HepG2 (cell line): Measurements from ENCODE around the gene MOB4. TPM values are rescaled to one million over a fixed set of nuclear protein-coding genes. Genes with fewer than 3 reads are reported as not detected.
A peak's percentile ranks its signal among the peaks of the same experiment; 100 is the strongest.

Experiments used
- ELF3 ChIP-seq: IDR thresholded peaks from 2 replicates; pipeline ENCODE4 v1.6.1; 2016; ENCODE audit warnings: missing genetic modification reagents, missing compliant biosample characterization
- FOXM1 ChIP-seq: sonication (generic); formaldehyde crosslinking; IDR thresholded peaks from 2 replicates; pipeline ENCODE4 v1.5.0; 2020; ENCODE audit warnings: missing genetic modification reagents
- MAFK ChIP-seq, 2 experiments: IDR thresholded peaks in 1 of 2; conservative IDR thresholded peaks in 1 of 2; 2 replicates each; pipeline ENCODE4 v1.6.1; 2011; ENCODE audit warnings: improper control_type of control experiment in 2 of 2, low read length in 2 of 2
- MED8 ChIP-seq: sonication (generic); formaldehyde crosslinking; IDR thresholded peaks from 2 replicates; pipeline ENCODE4 v1.8.1; 2023; ENCODE audit warnings: mild to moderate bottlenecking, missing genetic modification reagents; ENCODE audit not compliant: insufficient replicate concordance
- NFAT5 ChIP-seq: sonication (generic); formaldehyde crosslinking; IDR thresholded peaks from 2 replicates; pipeline ENCODE4 v1.4.0; 2020; ENCODE audit warnings: missing genetic modification reagents
- POLR2G ChIP-seq: fragments of 200-400 bp; formaldehyde crosslinking; IDR thresholded peaks from 2 replicates; pipeline ENCODE4 v1.6.1; 2018; ENCODE audit warnings: mild to moderate bottlenecking, low read depth, low read length, moderate library complexity
- PREB ChIP-seq: sonication (generic); formaldehyde crosslinking; IDR thresholded peaks from 2 replicates; pipeline ENCODE4 v1.4.0; 2020; ENCODE audit warnings: missing genetic modification reagents
- REPIN1 ChIP-seq: sonication (generic); formaldehyde crosslinking; IDR thresholded peaks from 2 replicates; pipeline ENCODE4 v1.8.0; 2022; ENCODE audit warnings: missing genetic modification reagents, low read depth, mild to moderate bottlenecking, borderline replicate concordance
- TOPORS ChIP-seq: sonication (generic); formaldehyde crosslinking; IDR thresholded peaks from 2 replicates; pipeline ENCODE4 v1.8.0; 2023; ENCODE audit warnings: mild to moderate bottlenecking, missing genetic modification reagents
- ZBED4 ChIP-seq: sonication (generic); formaldehyde crosslinking; IDR thresholded peaks from 2 replicates; pipeline ENCODE4 v1.4.0; 2020; ENCODE audit warnings: missing genetic modification reagents, borderline replicate concordance
- ZFP41 ChIP-seq: sonication (generic); formaldehyde crosslinking; IDR thresholded peaks from 2 replicates; pipeline ENCODE4 v1.4.0; 2020; ENCODE audit warnings: mild to moderate bottlenecking, missing genetic modification reagents, borderline replicate concordance
- ZNF10 ChIP-seq: sonication (generic); formaldehyde crosslinking; IDR thresholded peaks from 2 replicates; pipeline ENCODE4 v1.4.0; 2020; ENCODE audit warnings: mild to moderate bottlenecking, low read depth, missing genetic modification reagents, borderline replicate concordance
- ZNF124 ChIP-seq: sonication (generic); formaldehyde crosslinking; IDR thresholded peaks from 2 replicates; pipeline ENCODE4 v1.4.0; 2020; ENCODE audit warnings: missing genetic modification reagents
- ZNF317 ChIP-seq: sonication (generic); formaldehyde crosslinking; IDR thresholded peaks from 2 replicates; pipeline ENCODE4 v1.5.0; 2020; ENCODE audit warnings: mild to moderate bottlenecking, missing genetic modification reagents
- ZNF772 ChIP-seq: sonication (generic); formaldehyde crosslinking; IDR thresholded peaks from 2 replicates; pipeline ENCODE4 v1.5.0; 2020; ENCODE audit warnings: mild to moderate bottlenecking, missing genetic modification reagents
- ZNF878 ChIP-seq: sonication (generic); formaldehyde crosslinking; IDR thresholded peaks from 2 replicates; pipeline ENCODE4 v1.8.1; 2023; ENCODE audit warnings: mild to moderate bottlenecking, missing genetic modification reagents, moderate library complexity
- ZSCAN5A ChIP-seq: sonication (generic); formaldehyde crosslinking; IDR thresholded peaks from 2 replicates; pipeline ENCODE4 v1.8.0; 2022; ENCODE audit warnings: mild to moderate bottlenecking, missing genetic modification reagents, borderline replicate concordance
- polyA plus RNA-seq, 8 experiments: library from polyadenylated mRNA; depleted of rRNA in 3 of 8; stranded (reverse) in 7 of 8; unstranded in 1 of 8; fragments of >200 nt; fragmentation: Illumina TruSeq in 4 of 8; extraction: Trizol in 4 of 8; gene quantifications; 2 replicates each; pipeline versions ENCODE4 v1.2.1 to v1.2.3, GENCODE V29; 2011 to 2016; ENCODE audit warnings: low read depth in 4 of 8, missing spikeins in 1 of 8, mixed read lengths in 1 of 8; ENCODE audit not compliant: insufficient read depth in 1 of 8
- total RNA-seq, 5 experiments: library from RNA; depleted of rRNA; stranded (reverse); fragments of >200 nt; fragmentation: Illumina TruSeq; extraction: Trizol; gene quantifications; 2 replicates each; pipeline ENCODE4 v1.2.3, GENCODE V29; 2016; ENCODE audit warnings: low read depth in 1 of 5

MOB4 gene
- total and polyA plus RNA-seq, 2 of the 13 experiments (the other 11 are each of a cell fraction or from before 2014, with no cell fraction given), result 35.7 to 38.6 TPM

GRCh38 chr2:197515739-197516392, at the start of gene MOB4 (continued):
- TF ChIP-seq ZNF317 (peak; percentile 90), ZBED4 (CRISPR knock-in tag) (peak; percentile 86), ELF3 (CRISPR knock-in tag) (peak; percentile 99), ZSCAN5A (CRISPR knock-in tag) (peak; percentile 97; the same call in 1 of the 2 replicates), ZNF878 (peak; percentile 96), TOPORS (CRISPR knock-in tag) (peak; percentile 100), PREB (CRISPR knock-in tag) (0 out of 2 replicates have a peak, but pooled peaks have one; percentile 65), ZNF772 (CRISPR knock-in tag) (peak; percentile 100), ZNF124 (CRISPR knock-in tag) (peak; percentile 98), MED8 (CRISPR knock-in tag) (peak; percentile 91), FOXM1 (no peak; the same call in 1 of the 2 replicates), MAFK (conservative IDR thresholded peaks at IDR 0.05 in 1 of 2, IDR thresholded peaks at IDR 0.05 in 1 of 2; ENCODE audit: low read length in 2 of 2) (0 out of 4 replicates have a peak, but pooled peaks of 1 of the 2 experiments have one; percentile 4), ZFP41 (CRISPR knock-in tag) (peak; percentile 86; the same call in 1 of the 2 replicates), ZNF10 (CRISPR knock-in tag) (no peak), POLR2G (peak; percentile 98), NFAT5 (CRISPR knock-in tag) (peak; percentile 74), REPIN1 (CRISPR knock-in tag) (peak; percentile 99)
